GM19397 (cell line): ENCODE data around the gene RHOH.
A peak's percentile ranks its signal among the peaks of the same experiment; 100 is the strongest.

Experiments
- ATAC-seq: cut with Tn5 transposase; IDR thresholded peaks from one replicate; pipeline ENCODE4 v1.9.1; 2021; ENCODE audit warnings: mild to moderate bottlenecking, moderate library complexity; ENCODE audit not compliant: unreplicated experiment

The RHOH gene

GRCh38 chr4:40204507-40205258 lies 7.9 kb downstream of the RHOH start:
- ATAC-seq, result no peak

DNA sequence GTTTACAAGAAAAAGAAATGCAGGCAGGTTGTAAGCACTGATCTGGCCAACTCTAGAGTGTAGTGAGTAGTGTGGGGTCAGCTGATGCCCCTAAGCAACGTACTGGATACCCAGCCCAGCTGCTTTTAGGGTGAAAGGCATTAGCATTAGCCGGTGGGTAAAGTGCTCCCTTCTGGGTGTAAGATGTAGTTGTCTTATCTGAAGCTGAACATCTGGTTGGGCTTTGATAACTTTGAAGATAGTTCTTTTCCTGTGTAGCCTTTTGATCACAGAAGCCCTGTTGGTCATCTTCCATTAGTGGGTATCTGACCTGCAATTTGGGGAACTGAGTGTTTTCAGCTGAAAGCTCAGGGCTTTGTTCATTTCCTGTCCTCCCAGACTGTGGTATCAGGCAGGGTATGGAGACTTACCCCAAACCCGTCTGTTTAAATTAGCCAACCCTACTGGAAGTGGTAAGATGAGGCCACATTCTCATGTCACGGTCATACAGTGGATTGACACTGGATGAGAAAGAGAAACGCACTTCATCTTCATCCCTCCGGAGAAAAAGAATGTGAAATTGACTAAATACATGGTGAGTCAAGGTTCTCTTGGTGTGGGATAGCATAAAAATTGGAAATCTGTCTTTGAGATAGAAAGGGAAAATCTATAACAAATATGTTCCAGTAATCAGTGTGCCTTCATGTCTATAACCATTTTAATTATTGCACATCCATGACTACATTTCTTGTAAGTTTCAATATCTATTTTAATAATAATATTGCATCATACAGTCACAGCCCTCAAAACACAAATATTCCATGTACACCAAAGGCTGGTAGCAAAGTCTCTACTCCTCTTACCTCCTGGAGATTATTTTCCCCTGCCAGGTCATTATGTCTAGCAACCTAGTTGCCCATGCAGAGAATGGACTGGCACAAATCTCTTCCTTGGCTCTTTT lies 8.7 kb downstream of the RHOH start:
- ATAC-seq, result peak; percentile 57

GRCh38 chr4:40206426-40206825 lies 9.6 kb downstream of the RHOH start:
- no peak for ATAC-seq

DNA sequence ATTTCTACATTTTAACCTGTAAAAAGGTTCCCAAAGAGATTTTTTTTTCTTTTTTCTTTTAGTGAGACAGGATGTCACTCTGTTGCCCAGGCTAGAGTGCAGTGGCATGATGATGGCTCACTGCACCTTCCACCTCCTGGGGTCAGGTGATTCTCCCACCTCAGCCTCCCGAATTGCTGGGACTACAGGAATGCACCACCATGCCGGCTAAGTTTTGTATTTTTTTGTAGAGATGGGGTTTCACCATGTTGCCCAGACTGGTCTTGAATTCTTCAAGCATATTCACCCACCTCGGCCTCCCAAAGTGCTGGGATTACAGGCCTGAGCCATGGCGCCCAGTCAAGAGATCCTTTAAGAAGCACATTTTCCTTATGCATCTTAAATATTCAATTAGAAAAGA lies 12.6 kb downstream of the RHOH start:
- no peak for ATAC-seq

- no peak for ATAC-seq
Observed at GRCh38 chr4:40210776-40211175, 13.9 kb downstream of the RHOH start.

DNA sequence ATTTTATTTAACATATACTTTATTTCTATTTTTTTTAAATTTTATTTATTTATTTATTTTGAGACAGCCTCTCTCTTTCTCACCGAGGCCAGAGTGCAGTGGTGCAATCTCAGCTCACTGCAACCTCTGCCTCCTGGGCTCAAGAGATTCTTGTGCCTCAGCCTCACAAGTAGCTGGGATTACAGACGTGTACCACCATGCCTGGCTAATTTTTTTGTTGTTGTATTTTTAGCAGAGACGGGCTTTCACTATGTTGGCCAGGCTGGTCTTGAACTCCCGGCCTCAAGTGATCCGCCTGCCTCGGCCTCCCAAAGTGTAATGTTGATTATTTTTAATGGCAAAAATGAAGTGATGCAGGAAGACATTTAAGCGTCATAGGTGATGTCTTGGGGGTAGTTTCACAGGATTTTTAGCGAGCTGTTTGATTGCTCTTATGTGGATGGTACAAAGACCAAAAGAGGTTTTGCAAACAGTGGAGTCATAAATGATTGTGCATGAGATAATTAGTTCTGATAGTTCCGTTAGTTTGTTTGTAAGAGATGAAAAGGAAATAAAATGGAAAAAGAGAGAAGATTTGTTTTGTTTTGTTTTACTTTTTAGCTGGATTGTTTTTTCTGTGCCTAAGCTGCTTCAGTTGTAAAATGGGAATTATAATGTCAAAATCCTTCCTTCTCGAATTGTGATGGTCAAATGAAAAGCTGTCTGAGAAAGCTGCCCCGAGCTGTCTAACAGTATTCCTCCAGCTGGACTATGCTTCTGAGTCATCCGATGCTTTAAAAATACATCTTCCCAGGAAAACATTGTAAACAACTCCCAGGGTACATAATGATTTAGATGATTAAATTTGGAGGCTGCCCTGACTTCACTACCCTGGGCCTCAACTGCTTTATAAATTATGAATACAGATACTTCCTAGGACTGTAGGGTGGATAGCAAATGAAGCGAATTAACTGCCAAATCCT lies 14.7 kb downstream of the RHOH start:
- no peak for ATAC-seq

- ATAC-seq, result no peak
Observed at GRCh38 chr4:40212674-40213527, 16.1 kb downstream of the RHOH start.

- ATAC-seq, result no peak
Observed at GRCh38 chr4:40214038-40214437, 17.2 kb downstream of the RHOH start.

GRCh38 chr4:40214661-40215418 lies 18.0 kb downstream of the RHOH start:
- ATAC-seq, result no peak

DNA sequence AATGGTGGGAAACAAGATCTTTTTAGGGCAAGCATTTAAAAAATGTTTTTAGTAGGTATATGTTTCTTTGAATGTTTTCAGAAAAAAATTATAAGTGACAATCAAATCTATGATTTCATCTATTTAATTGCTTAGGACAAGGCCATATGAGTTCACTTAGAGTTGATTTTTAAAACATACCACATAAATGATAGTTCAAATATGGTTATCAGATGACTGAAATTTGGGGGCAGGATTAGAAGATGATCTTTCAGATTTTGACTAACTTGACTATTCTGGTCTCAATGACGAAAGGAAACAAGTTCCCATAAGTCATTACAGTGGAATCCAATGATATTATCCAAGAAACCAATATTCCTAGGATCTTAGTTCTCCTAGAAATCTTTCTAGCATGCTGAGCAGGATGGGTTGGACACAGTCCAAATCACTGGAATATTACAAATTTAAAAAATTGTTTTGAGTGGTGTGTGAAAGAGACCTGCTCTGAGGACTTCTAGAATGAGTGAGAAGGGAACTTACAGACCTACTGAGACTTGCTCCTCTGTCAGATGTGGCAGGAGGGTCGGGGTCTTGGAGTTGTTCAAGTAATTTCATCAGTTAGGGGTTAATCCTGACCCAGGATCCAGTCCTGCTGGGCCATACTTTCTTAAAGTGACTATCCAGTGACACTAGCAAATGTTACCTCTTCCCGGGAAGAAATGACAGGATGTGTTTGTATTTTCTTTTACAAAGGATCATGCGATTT lies 20.0 kb downstream of the RHOH start:
- no peak for ATAC-seq

DNA sequence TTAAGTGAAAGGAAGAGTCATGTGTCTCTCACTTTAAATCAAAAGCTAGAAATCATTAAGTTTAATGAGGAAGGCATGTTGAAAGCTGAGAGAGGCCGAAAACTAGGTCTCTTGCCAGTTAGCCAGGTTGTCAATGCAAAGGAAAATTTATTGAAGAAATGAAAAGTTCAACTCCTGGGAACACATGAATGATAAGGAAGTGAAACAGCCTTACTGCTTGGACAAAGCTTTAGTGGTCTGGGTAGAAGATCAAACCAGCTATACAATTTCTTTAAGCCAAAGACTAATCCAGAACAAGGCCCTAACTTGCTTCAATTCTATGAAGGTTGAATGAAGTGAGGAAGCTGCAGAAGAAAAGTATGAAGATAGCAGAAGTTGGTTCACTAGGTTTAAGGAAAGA lies 24.9 kb downstream of the RHOH start:
- no peak for ATAC-seq

- no peak for ATAC-seq
Observed at GRCh38 chr4:40223343-40223742, 26.5 kb downstream of the RHOH start.

DNA sequence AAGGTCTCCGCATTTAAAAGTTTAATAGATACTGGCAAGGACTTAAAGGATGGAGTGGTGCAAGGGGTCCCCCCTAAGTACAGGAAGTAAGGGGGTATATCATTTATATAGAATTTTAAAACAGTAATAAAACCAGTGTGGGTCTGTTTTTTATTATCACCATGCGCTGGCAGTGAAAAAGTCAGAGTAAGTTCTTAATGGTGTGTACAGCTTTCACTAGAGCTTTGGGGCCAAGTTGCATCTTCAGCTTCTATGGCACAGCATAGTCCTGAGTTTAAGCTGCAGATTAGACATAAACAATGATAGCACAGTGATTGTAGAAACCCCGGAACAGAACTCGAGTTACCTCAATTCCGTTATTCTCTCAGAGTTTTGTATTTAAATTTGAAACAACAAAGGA lies 27.6 kb downstream of the RHOH start:
- no peak for ATAC-seq

DNA sequence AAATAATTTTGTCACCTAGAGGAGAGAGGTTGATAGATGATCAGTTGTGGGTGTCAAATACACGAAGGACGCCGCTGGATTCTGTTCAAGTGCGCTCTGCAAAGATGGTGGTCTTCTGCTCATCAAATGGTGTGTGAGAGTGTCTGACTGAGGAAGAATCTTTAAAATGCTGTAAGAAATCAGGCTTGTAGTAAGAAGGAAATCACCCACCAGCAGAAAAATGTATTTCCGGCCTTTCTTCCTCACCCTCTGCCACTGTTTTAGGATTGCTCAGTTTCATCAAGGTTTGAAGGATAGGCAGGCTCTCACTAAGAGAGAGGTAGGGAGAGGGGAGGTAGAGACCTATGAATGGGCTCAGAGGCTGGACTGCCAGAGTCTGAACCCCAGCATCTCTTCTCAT lies 28.7 kb downstream of the RHOH start:
- ATAC-seq, result no peak

GRCh38 chr4:40227284-40227683 lies 30.5 kb downstream of the RHOH start:
- no peak for ATAC-seq

GRCh38 chr4:40228497-40229365 lies 31.9 kb downstream of the RHOH start:
- peak; percentile 53 for ATAC-seq

- ATAC-seq, result no peak
Observed at GRCh38 chr4:40231316-40231863, 34.6 kb downstream of the RHOH start.
